Epithelial cell of prostate (primary cell): ENCODE results near the gene PPBP.

Experiments
- DNase-seq: peaks from one replicate; pipeline ENCODE4 v3.0.0-alpha.2; 2011; ENCODE audit warnings: low read depth, low spot score
- H3K27ac ChIP-seq: fragments of 450-650 bp; 2 replicates; pipeline ENCODE4 v1.5.1; 2017; ENCODE audit warnings: mild to moderate bottlenecking

Gene PPBP, protein sequence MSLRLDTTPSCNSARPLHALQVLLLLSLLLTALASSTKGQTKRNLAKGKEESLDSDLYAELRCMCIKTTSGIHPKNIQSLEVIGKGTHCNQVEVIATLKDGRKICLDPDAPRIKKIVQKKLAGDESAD

DNA sequence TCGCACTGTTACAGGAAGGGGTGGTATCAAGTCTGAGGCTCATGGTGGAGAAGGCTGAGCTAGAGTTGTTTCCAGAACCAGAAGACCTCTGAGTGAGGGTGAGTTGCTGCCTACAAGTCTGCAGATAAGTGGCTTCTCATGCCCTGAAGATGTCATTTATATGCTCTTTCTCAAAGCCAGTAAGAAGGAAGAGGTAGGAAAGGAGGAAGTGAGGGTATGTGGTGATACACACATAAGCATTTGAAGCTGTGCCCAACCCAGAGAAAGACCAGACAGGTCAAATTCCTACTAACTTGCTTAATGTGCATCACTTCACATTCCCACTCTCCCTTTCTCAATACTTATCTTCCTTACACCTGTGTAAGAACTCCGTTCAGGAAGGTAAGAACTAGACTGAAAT, at the start of gene PPBP:
TSS of gene PPBP (minus strand) at position 130 of the 400 bp plus-strand sequence. CDS start at position 43, 87 bp downstream.
- H3K27ac ChIP-seq, result no peak within 1 kb of the TSS
- DNase-seq, result no peak

DNA sequence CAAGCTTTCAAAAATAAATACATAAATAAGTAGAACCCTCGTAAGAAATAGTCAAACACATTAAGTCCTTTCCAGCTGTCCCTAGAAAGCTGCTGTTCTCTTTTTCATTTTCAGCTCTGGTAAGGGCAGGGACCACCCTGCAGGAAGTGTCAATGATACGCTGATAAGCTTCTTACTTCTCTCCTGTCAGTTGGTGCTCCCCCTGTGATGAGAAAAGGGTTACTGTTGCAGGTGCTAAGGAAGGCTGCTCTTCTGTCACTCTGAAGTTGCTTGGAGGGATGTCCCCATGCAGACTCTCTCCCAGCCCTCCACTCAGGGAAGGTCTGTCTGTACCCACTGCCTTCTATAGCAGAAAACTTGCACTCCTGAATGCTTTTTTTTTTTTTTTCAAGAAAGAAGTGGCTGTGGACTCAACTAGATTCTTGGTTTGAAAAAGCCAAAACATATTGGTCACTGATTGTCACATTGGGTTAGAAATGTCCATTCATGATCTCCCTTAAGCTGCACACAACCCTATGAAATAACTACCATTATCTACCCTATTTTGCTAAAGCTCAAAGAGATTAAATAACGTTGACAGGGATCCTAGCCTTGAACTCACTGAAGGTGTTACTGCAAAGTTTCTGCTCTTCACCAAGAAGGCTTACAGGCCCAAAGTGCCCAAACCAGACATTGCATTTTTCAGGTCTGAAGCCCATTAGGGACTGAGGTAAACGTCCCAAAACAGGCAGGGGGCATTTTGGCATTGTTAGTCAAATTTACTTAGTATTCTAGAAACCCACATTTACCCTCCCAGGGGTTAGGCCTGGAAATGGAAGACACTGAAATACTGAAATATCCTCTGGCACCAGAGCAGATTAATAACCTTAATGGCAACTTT, 49.3 kb upstream of the PPBP start:
- no peak for DNase-seq
- peak overlapping the region; percentile 83 for H3K27ac ChIP-seq

DNA sequence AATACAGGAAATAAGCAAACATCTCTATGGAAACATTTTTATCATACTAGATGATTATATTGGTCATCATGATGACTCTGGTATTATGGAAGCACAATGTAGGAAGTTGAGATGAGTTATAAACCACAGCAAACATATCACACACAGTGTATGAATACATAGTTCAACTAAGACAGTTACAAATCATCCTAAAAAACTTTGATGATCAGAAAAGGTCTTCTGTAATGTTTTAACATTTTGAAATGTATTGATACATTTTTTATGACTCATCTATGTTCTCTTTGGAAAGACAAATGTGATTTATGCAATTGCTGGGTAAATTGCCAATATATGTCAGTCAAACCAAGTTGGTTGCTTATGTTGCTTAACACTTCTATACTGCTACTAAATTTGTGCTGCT, 45.7 kb upstream of the PPBP start:
- DNase-seq, result peak; percentile 12
- peak overlapping the region; percentile 83 for H3K27ac ChIP-seq

DNA sequence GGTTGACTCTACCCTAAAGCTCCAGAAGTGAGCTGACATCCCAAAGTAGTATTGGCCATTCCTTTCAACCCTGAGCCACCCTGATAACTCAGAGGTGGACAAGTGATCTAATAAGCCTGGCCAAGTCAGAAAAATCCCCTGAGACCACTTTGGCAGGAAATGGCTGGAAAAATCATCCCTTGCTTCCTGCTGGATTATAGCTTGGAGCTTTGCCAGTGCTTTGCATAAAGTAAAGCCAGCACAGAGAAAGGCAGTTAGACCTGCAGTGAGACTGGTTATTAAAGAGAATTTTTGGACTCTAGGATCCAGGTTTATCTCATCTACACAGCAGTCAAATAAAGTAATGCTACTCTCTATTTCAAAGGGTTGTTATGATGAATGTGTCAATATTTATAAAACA, 44.1 kb upstream of the PPBP start:
- no peak for DNase-seq
- H3K27ac ChIP-seq, result peak overlapping the region; percentile 83

DNA sequence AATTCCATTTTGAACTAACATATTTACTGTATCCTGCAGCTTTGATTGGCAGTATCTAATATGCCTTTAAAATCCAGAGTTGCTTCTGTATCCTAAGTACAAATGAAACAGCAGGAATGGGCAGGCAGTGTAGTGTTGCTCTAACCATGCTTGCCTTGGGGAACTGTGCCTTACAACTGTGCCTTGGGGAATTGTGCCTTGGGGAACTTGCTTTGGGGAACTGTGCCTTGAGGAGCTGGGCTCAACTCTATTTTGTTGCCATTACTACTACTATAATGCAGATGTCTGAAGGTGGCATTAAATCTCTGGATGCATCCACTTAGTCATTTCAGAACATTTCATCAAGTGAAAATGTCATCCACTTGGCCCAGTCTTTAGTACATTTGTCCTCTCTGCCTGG, 43.6 kb upstream of the PPBP start:
- no peak for DNase-seq
- H3K27ac ChIP-seq, result peak overlapping the region; percentile 83

DNA sequence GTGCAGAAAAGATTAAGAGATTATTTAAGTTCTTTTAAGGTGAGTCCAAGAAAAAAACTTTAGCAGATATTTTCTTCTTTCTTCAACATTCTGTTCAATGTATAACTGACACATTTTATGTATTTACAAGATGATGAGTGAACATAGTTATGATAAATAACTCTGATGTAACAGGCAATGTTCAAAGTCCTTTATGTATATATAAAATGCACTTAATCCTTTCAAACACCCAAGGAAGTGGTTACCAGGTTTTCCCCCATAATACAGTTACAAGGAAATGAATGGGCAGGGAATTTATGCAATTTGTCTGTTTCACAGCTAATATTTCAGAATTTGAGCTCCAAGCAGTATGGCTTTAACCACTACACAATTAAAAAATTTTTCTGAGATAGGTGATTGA, 42.3 kb upstream of the PPBP start:
- H3K27ac ChIP-seq, result peak overlapping the region; percentile 24
- DNase-seq, result no peak

DNA sequence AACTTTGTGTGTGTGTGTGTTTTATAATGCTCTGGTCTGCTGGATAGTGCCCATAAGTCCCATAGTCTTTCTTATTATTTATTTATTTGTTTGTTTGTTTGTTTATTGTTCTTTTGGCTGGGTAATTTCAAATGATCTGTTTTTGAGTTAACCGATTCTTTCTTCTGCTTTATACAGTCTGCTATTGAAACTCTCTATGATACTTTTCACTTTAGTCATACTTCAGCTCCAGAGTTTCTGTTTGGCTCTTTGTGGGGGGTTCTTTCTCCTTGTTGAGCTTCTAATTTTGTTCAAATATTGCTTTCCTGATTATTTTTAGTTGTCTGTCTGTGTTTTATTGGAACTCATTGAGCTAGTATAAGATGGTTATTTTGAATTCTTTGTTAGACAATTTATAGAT, 40.5 kb upstream of the PPBP start:
- no peak for DNase-seq
- no peak overlapping the region for H3K27ac ChIP-seq

DNA sequence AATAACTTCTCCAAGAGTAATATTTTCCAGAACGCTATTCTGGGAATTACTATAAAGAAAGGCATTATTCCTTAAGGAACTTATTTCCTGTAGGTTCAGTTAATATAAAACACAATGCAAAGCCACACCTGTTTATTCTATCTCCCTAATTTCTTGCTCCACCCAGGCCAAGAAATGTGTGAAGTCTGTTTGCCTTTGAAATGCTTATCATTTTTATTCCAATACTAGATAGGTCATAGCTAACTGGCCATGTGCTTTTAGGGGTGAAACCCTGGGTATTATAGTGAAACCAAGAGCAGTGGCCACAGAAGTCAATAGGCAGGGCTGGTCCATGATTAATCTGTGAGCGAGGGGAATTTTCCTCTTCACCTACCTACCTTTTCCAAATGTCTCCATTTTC, 35.7 kb upstream of the PPBP start:
- no peak overlapping the region for H3K27ac ChIP-seq
- DNase-seq, result no peak

DNA sequence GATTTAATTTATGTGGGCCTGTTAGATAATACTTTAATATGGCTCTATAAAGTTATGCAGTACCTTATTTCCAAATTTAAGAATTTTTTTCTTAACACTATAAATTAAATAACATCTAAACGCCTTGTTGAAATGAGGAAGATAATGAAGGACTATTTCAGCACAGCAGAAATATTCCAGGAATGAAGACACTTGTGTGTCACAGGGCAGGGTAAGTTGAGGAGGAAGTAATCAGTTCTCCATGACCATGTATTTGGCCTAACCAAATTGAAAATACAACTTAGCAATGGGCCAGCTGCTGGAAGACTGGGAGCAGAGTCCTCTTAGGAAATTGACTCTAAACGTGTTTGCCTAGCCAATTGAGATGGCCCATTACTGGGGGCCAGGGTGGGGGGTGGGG, 33.6 kb upstream of the PPBP start:
- no peak for DNase-seq
- H3K27ac ChIP-seq, result peak overlapping the region; percentile 9

DNA sequence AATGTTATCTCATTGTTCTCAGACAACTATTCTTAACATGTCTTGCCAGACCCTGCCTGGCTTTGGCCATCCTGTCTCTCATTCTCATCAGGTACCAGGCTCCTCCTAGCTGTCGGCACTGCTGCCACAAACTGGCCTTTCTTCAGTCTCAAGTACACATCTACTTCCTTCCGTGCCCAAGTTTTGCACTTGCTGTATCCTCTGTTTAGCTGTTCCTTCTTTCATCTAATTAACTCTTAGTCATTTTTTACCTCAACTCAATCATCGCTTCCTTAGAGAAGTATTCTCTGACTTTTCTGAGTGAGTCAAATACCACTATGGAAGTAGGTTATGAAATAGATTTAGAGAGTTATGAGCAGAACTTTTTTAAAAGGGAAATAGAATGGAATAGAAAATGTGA, 30.8 kb upstream of the PPBP start:
- no peak for DNase-seq
- H3K27ac ChIP-seq, result peak overlapping the region; percentile 33

DNA sequence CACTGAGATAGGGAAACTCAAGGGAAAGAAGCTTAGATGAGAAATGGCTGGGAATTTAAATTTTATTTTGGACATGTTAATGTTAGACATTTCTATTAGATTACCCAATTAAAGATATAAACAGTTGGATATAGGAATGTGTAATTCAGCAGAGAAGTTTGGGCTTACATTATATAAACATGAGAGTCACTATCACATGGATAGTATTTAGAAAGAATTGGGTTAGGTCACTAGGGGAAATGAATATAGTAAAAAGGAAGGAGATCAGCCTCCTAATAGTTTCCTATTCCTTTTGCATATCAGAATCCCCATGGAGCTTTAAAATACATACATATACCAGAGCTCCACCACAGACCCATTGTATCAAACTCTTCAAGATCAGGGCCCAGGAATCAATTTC, 30.1 kb upstream of the PPBP start:
- DNase-seq, result no peak
- no peak overlapping the region for H3K27ac ChIP-seq

DNA sequence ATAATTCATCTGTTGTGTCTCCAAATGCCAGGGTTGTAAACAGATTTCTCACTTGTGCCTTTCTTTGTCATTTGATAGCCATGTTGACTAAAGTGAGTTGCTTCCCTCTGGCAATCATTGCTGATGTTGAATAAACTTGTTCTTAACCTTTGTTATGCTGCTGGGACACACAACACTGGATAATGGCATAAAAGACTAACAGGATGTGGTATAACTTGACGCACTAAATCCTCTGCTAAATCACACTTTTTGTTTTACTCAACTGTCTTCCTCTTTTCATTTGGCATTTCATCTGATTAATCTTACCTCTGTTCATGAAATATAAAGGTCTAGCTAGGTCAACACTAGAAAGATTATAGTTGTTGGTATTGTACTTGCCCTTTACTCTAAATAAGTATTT, 28.1 kb upstream of the PPBP start:
- peak overlapping the region; percentile 73 for H3K27ac ChIP-seq

DNA sequence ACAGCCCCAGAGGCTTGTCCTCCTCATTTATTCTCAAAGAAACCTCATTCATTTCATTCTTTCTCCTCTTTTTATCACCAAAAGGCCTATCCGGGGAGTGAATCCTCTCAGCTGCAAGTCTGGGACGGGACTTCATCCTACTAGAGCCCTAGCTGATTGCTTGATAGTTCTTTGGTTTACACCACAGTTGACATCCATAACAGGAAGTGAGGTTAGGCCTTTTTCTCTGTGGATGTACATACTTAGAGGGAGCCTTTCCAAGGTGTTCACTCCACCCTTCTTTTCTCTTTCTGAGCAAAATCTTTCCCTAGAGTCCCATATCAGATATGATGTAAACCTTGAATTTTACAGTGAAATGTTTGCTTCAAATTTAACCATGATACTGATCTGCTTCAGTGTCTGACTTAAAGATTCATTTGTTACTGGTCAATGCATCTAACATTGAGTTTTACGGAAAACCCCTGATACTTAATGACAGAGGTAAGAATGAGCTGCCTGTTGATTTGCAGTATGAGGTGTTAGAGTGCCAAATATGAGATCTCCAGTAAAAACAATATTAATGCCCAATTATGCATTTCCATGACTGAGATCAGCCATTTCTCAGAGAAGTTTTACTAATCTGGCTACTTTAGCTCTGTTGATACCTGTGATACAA, 27.3 kb upstream of the PPBP start:
- no peak for DNase-seq
- H3K27ac ChIP-seq, result peak overlapping the region; percentile 73

More for the DNA sequence above, 28.1 kb upstream of the PPBP start:
- peak; percentile 57 for DNase-seq

DNA sequence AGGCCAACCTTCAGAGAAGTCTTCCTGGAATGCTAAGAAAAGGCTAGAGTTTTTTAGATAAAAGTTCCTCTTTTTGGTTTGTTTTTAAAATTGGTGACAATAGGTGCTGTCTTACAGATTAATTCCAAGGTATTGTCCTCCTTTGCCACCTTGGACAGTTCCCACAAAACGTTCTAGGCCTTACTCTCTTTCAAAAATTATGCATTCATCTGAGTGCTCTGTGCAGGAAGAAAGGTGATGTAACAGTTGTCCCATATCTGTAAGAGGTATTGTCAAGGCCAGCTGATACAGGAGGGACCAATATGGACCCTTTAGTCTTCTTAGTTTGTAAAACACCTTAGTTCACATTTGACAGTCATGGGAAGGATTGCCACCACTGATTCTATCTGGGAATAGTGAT, 26.3 kb upstream of the PPBP start:
- DNase-seq, result no peak
- H3K27ac ChIP-seq, result no peak overlapping the region

DNA sequence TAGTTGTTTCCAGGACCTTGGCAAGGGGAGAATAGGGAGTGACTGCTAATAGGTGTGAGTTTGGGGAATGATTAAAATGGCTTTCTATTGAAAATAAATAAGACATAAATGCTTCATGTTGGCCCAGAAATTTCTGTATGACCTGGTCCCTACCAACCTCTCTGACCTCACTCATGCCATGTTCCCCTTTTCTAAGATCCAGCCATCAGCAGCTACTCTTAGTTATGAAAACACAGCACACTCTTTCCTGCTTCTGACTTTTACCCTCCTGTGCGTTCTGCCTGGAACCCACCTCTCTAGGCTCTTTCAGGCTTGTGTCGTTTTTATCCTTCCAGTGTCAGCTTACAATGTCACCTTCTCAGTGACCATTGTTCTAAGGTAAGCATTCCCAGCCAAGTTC, 25.3 kb upstream of the PPBP start:
- no peak overlapping the region for H3K27ac ChIP-seq
- no peak for DNase-seq

DNA sequence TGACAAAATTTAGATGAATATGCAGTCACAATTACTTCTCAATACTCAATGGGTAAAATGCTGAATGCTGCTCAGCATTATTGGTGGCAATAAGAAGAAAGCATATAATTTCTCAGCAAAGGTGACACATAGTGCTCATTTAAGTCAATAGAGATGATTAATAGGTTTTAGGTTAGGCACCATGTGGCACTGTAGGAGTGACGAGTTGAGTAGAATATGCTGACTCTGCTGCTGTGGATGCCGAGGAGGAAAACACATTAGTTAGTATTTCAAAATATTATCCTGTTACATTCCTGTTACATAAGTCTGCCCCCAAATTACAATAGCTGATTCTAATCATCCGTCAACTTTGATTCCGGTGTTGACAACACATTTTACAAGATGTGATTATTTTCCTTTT, 24.1 kb upstream of the PPBP start:
- no peak for DNase-seq
- H3K27ac ChIP-seq, result no peak overlapping the region

DNA sequence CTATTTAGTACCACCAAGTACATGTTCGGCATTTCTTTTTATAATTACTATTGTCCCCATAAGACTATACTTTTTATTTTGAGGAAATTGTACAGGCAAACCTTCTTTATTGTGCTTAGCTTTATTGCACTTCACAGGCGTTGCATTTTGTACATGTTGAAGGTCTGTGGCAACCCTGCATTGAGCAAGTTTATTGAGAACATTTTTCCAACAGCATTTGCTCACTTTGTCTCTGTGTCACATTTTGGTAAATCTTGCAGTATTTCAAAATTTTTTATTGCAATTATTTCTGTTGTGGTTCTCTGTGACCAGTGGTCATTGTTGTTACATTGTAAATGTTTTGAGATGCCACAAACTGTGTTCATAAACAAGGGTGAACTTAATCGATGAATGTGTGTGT, 21.3 kb upstream of the PPBP start:
- no peak overlapping the region for H3K27ac ChIP-seq
- no peak for DNase-seq

DNA sequence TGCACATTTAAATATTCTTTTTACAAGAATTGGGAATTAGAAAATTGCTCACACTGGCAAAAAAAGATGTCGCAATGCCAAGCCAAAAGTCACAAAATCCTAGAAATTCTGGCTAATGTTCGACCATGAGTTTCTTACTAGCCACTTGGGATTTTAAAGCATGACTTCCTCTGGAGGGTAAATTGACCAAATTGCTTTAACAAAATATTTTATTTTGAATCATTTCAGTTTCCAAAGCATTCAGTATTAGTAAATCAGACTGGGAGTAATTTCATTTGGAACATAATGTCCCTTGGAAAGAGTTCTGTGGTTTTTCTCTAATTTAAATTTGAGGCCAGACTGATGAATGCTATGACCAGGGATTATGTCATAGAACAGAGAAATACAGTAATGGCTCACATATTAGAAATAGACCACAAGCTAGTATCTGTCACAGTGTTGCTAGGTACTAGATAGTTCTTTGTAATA, 18.1 kb upstream of the PPBP start:
- no peak for DNase-seq
- H3K27ac ChIP-seq, result peak overlapping the region; percentile 94

DNA sequence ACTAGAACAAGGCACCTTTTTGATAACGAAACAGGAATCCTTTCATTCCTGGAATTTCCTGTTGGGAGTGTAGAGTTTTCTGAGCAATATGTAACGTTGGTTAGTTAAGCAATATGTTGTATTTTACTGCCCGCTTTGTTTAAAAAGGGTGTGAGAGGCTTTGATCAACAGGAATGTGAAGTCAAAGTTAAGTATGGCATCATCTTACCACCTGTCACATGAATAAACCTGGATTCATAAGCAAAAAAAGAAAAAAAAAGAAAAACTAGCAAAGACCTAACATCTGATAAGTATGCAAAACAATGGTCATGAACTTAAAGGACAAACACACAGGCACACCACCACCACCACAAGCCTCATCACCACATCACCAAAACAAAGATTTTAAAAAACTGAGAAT, 17.5 kb upstream of the PPBP start:
- H3K27ac ChIP-seq, result peak overlapping the region; percentile 94
- DNase-seq, result peak; percentile 56

DNA sequence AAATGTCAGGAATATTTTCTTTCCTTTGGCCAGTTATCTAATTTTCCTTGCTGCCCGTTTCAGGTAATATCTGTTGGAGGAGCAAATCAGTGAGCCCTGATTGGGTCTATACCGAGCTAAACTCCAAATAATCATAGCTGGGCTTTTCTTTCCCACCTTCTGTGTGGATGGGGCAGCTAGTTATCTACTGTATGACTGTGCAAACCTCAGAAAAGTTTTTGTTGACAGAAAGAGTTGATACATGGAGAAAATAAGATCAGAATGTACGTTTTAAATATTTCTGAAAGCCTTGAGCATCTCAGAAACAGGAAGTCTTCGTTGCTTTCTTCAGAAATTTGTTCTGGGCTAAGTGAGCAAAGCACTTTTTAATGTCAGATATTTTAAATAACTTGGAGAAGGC, 16.7 kb upstream of the PPBP start:
- H3K27ac ChIP-seq, result peak overlapping the region; percentile 94
- DNase-seq, result no peak

DNA sequence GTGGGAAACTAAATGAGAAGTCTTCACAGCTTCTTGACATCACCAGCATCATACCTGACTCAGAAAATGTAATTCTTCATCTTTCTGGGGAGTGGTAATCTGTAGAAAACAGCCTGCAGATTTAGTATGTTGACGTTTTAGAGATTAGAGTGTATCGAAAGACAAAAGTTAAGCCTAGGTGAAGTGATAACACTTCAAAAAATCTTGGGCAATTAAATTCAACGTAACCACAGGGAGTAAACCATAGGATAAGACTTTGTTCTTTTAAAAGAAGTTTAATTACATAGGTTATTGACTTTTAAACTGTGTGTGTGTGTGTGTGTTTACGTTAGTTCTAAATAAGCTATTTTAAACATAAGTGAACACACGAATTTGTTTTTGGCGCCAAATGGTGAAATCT, 12.3 kb upstream of the PPBP start:
- no peak overlapping the region for H3K27ac ChIP-seq
- DNase-seq, result no peak
